Fibroblast of skin of scalp (primary cell): ENCODE results near the gene DNER.
"Not testable (repeated sequence)": the region's sequence is repeated elsewhere in the genome, so short reads cannot be mapped to it uniquely, and the experiment has no call there.

Experiments used
- DNase-seq: peaks from one replicate; pipeline ENCODE4 v3.0.0-alpha.2; 2013

DNER gene

DNA sequence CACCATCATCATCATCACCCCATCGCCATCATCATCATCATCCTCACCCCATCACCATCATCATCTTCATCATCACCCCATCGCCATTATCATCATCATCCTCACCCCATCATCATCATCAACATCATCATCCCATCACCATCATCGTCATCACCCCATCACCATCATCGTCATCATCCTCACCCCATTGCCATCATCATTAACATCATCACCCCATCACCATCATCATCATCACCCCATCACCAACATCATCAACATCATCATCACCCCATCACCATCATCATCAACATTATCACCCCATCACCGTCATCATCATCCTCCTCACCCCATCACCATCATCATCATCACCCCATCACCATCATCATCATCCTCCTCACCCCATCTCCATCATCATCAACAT lies 151.0 kb downstream of the DNER start:
- no peak for DNase-seq

DNA sequence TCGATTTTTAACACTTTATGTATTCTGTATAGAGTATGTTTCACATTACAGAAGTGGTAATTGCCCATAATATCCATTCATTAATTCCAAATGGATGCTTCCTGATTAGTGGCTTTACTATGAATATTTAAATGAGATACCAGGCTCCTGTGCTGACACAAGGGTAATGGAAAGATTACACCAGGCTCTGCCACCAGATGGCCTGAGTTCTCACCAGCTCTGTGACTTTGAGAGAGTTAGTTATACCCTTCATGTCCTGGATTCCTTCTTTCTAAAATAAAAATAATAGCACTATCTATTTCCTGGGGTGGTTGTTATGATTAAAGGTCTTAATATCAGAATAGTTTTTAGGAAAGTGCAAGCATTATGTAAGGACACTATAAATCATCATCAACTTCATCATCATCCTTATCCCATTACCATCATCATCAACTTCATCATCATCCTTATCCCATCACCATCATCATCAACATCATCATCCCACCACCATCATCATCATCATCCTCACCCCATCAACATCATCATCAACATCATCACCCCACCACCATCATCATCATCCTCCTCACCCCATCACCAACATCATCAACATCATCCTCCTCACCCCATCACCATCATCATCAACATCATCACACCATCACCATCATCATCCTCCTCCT lies 151.8 kb downstream of the DNER start:
- DNase-seq = no peak

DNA sequence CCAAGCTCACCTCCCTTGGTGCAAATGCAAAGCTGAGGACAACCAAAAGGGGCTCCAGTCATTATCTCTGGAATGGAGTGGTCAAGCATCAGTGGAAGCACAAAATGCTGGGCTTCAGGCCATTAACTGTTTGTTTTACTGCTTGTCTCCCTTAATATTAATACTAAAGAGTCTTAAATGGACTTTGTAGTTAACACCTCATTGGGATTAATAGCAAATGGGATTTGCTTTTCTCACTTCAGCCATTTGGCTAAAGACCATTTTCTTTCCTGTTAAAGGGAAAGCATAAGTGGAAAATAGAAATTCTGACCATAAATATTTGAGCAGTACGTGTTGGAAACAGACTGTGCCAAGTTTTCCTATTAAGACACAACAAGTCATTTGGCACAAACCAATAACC lies 154.4 kb downstream of the DNER start:
- DNase-seq = no peak

DNA sequence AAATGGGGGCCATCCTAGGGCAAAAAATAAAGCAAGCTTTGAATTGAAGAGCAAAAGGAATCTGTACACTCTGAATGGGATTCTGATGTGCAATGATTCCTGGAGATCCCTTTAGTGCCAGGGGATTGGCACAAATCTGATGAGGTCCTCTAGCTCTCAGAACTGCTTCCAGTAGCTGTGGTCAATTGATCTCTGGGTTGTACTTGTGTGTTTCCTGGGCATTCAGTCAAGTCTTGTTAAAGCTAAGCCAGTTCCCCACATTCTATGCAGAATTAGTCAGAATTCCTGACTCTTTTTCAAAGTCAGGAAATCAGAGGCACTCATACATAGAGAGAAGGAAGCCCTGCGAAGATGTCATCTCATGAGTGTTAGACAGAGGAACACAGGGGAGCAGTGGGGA lies 161.3 kb downstream of the DNER start:
- DNase-seq = no peak

DNA sequence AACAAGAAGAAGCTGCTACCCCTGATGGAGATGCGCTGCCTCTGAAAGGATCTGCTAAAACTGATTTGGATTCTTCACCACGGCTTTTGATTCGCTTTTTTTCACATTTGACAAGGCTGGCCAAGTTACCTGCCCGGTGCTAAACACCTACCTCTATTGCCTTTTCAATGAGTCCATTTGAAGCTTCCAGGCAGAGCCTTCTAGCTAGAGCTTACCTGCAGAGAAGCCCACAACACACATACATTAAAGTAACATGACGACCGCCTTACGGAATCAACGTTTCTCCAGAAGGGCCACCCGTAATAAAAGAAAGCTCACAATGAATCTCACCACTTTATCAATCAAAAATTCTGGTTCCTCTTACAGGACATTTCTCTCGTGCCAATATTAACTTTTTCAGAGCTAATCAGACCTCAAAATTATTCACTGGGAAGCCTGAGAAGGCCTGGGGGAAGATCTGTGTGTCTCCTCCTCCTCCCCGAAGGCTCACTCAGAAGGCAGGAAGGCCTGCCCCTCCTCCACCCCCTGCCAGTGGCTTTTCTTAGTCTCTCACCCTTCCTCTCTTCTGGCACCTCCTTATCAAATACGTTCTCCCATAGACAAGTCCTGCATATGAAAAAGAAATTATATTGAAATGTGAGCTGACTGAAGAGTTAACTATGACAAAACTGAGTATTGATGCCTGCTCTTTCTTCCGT lies 171.0 kb downstream of the DNER start:
- DNase-seq = no peak

DNA sequence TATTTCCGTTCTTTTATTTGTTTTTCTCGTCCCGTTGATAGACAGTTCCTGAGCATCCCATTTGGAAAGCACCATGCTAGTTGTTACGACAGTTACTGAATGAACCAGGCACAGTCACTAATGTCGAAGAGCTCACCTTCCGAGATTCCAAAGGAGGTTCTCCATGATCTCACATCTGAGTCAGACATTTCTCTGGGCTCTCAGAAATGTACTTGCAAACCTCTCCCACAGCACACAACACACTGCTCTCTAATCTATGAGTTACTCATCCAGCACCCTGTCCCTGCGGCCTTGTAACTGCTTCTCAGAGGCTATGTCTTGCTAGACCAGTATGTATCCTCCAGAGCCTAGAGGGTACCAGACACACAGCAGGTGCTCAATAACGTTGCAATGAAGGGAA lies 174.7 kb downstream of the DNER start:
- no peak for DNase-seq

DNA sequence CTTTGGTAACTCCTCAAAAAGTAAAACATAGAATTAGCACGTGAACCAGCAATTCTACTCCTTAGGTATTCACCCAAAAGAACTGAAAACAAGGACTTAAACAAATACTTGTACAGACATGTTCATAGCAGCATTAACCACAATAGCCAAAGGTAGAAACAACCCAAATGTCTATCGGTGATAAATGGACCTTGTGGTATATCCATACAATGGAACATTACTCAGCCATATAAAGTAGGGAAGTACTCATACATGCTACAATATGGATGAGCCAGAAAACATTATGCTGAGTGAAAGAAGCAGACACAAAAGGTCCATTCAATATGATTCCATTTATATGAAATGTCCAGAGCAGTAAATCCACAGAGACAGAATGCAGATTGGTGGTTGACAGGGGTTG lies 182.8 kb downstream of the DNER start:
- no peak for DNase-seq

DNA sequence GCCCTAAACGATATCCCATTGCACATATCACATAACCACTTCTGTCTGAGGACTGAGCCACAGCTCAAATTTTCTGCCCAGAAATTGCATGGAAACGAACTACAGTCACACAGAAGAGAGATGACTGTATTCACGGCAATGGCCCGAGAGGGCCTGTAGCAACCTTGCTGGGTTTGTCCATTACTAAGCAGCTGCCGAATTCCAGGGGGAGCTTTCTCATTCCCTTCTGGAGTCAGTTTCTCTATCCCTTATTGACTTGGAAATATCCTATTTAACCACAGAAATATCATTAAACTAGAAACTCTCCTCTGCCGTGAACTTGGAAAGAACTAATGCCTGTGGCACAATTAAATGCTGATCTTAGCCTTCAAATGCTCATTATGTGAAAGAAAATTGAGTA lies 183.9 kb downstream of the DNER start:
- no peak for DNase-seq

DNA sequence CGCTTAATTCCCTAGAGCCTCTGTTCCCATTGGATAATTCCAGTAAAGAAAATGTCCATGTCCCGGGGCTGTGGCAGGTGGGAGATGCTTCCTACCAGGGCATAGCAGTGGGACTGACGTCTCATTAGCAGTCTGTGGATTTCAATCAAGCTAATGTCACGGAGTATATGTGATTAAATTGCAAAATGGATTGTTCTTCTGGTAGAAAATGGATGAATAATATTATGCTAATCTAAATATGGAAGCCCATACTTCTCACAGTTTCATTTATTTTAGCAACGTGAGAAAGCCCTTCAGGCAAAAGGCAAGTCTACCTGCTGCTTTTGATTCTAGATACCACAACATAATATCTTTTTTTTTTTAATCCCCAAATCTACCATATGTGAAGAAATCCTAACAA lies 185.5 kb downstream of the DNER start:
- DNase-seq = no peak

DNA sequence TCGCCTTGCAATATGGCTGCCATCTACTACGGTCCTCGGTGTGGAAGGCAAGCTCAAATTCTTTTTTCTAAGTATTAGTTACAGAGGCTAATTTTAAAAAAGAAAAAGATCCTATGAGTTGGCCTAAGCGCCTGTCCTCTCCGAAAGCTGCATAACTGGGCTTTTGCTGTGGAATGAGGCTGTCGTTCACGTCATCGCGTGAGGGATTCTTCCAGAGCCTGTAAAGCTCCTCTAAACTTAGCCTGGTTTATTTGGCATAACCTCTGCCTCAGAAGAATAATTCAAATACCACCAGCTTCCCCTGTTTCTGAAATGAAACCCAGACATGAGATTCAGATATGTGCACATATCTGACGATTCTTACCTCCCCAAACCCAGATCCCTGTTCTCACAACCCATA lies 187.4 kb downstream of the DNER start:
- no peak for DNase-seq

DNA sequence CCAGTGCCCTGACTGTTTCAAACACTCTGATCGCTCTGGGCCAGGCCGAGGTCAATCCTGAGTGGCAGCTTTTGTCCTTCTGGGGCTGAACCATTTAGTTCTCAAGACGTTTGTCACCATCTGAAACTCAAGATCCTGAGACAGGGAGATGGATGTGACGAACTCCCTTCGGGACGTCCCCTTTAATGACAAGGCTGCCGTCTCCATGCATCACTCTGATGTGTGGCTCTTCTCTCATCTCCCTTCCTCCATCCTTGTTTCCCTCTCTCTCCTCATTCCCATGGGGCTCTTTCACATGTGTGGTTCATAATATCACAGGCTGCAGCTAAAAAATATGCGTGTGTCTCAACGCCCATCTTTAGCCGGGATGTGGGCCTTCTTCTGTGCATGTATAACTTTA lies 189.6 kb downstream of the DNER start:
- DNase-seq = no peak

DNA sequence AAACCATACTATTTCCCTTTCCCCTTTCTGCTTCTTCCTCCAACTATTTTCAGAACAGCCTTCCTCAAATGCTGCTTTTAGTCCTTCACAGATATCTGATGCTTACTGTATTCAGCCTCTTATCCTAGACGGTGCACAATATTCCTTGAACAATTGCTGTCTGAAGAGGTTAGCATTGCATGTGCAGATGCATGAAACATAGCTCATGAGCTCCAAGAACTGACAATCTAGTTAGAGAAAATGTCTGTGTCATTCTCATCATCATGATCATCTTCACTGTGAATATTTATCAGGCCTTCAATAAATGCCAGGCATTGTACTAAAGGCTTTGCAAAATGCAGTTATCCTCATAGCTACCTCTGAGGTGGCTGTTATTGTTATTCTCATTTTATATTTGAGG lies 190.7 kb downstream of the DNER start:
- no peak for DNase-seq

DNA sequence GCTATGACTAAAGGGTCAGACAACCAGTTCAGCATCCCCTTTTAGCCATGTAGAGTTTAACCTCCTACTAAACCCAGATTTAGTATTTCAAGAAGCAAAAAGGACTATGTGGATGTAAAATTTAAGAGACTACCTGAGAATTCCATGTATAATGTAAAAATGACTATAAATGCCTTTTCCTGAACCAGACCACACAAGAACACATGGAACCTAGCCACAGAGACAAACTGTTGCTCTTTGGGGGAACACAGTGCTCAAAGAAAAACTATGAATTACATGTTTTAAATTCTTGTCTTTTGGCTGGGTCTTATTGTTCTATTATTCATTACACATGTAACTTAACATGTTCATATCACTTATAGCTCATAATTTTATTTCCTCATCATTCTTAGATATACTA lies 192.8 kb downstream of the DNER start:
- no peak for DNase-seq

DNA sequence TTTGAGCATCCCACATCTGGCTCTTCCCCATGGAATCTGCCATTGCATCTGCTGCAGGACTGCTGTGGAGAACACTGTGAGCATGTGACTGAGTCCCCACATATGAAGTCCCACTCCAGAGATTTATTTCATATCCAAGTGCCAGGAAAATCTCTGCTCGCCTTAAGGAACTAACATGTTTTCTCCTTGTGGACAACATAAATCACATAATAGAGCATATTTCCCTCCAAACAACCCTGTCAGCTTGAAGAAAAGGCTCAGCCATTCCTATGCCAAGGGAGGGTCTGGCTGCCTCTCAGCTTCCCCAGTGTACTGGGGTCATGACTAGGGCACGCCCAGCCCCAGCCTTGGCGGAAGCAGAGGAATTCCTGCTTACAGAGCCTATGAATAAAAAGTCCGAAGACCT lies 193.7 kb downstream of the DNER start:
- no peak for DNase-seq

DNA sequence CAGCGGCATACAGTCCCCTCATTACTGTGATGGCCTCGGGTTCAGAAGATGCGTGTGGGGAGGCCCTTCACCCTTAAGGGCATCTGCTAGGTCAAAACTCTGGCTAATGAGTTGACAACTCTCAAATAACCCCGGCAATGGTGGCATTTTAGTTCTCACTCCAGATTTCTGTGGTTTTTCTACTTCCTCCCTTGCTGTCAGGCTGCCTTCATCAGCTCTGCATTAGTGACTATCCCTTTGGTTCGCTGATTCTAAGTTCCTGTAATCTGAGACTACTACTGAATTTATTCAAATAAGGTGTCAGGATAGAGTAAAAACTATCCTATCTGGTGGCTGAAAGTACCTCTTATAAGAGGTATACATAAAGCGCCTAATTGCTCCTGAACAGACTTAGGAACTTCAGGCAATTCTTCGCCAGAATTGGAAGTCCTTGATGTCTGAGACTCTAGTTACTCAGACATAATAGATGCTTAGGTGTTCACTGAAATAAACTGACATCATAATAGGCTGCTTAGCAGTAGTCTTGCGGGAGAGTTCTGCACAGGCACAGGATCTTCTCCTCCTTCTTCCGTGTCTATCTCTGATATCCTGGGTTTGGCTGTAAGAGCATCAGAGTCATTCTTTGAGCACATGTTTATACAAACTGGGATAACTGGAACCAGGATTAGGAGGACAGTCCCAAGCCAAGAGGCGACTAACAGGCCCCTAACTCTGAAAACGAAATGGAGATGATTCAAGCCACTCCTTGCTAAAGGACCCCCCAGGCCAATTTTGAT lies 194.5 kb downstream of the DNER start:
- no peak for DNase-seq

DNA sequence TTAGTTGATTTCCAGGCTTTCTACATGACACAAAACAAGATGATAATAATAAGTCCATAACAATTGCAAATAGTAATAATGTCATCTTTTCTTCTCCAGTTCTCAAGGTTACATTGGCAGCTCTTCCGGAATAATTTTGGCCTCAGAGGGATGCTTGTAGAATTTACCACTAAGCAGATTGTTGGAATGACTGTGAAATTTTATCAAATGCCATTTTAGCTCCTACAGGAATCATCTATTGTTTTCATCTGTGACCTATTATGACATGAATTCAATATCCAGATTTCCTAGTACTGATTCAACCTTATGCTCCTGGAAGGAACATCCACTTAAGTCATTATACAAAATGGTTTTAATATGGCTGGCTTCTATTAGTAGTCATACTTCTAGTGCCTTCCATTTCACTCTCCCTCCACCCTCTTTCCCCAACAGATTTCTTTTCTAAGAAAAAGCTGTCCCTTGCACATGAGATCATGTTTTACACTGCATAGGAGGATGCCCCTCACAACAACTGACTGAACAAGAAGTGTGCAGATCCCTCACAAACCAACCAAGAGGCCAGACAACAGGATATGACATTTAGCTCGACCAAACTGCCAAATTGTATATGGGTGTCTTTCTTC lies 200.0 kb downstream of the DNER start:
- DNase-seq = no peak

DNA sequence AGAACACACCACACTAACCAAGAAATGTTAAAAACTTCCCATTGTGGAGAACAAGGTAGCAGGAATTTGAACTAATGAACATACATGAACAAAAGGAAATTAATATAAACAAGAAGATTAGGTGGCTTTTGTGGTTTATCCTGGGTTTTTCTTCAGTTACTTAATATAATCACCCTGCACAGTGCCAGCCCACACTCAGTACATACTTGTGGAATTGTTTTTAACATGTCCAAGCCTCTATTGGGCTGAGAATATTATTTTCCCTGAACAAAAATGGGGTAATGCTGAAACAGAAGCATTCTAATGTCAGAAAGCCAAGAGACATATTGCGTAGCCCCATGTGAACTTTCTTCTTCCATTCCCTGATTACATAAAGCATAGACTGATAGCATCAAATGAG lies 202.8 kb downstream of the DNER start:
- no peak for DNase-seq

DNA sequence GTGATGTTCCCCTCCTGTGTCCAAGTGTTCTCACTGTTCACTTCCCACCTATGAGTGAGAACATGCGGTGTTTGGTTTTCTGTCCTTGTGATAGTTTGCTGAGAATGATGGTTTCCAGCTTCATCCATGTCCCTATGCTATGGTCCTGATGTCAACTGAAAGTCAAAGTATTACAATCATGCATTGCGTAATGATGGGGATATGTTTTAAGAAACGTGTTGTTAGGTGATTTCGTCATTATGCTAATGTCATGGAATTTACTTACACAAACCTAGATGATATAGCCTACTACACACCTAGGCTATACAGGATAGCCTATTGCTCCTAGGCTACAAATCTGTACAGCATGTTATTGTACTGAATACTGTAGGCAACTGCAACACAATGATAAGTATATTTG lies 207.7 kb downstream of the DNER start:
- DNase-seq = not testable (repeated sequence)

DNA sequence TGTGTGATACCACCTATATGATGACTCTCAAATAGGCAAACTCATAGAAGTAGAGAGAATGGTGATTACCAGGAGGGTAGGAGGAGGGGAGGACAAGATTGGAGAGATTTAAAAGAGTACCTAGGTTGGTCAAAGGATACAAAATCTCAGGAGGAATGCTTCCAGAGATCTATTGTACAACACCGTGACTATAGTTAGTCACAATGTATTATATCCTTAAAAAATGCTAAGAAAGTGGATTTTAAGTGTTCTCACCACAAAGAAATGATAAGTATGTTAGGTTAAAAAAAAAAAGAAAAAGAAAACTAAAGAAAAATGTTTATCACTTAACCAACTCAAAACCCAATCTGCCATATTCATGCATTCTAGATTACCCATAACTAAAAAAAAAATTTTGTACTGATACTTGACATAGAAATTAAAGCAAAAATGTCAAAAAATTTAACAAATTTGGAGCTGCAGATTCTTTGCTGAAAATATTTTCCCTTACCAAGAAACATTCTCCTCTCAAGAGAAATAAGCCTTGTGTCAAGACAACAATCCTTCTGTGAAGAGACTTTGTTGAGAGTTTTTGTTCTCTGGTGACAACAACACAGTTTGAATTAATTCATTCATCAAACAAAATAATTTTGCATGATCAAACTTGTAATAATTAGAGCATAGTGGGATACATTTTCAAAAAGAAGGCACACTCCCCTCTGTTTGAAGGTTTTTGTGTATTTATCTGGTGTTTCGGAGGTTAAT lies 213.1 kb downstream of the DNER start:
- no peak for DNase-seq

DNA sequence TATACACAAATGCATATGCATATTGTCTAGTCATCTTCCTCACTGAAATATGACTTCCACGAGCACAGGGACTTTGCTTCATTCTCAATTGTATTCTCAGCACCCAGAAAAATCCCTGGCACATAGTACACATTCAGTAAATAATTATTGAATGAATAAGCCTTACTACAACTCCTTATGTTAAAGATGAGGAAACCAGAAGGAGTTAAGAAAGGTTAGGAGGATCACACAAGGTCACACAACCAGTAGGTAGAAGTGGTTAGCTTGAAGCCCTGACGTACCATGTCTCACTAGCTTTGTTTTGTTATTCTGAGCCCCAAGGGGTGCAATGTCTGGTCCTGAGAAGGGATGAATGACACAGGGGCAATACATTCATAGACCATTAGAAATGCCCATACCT lies 222.3 kb downstream of the DNER start:
- no peak for DNase-seq

DNA sequence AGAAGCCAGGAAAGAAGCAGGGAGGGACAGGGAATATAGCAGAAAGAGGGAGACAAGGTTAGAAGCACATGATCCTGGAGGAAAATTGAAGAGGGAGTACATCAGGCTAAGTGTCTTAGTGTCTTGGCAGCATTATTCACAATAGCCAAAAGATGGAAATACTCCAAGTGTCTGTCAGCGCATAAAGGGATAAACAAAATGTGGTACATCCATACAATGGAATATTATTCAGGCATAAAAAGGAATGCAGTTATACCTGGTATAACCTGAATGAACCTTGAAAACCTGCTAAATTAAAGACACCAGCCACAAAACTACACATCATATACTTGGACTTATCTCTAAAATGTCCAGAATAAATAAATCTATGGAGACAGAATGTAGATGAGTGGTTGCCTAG lies 224.2 kb downstream of the DNER start:
- no peak for DNase-seq

DNA sequence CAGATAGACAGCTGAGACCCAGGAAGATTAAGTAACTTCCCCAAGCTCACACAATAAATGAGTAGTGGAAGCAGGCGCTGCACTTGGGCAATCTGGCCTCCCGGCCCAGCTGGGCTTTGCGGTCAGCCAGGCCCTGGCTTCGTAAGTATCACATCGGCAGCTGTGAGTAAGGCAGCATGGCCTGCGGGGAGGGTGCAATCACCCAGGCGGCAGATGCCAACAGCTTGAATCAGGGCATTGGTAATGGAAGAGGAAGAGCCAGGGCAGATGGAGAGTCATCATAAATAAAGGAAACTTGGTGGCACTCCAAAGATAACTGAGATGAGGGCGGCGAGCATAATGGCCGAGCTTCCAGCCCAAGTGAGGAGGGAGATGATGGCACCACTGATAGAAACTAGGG lies 225.3 kb downstream of the DNER start:
- no peak for DNase-seq

DNA sequence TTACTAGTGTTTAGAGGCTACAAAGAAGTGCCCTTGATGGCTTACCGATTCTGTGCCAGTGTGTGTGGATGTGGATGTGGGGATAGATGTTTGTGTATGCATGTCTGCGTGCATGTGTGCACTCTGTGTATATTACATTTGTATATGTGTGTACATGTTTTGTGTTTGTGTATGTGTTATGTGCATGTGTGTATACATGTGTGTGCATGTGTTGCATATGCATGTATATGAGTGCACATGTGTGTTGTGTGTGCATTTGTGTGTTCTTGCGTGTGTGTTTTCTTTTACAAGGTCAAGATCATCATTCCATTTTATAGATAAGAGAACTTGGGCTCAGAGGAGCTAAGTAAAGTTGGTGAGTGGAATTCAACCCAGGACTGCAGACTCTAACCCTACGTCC lies 226.1 kb downstream of the DNER start:
- DNase-seq = no peak
